CD8-positive, alpha-beta memory T cell (primary cell): Measurements from ENCODE around the gene WDR45B. TPM values are rescaled to one million over a fixed set of nuclear protein-coding genes. Genes with fewer than 3 reads are reported as not detected.

ENCODE experiments used
- CTCF ChIA-PET: fragments of 350-600 bp; sonication (Branson Sonifier 250); formaldehyde crosslinking; loops from one replicate; lab custom pipeline; 2021; ENCODE audit warnings: antibody characterized with exemption; lab: Charles Lee
- POLR2A ChIA-PET: fragments of 350-600 bp; sonication (Branson Sonifier 250); formaldehyde crosslinking; loops from one replicate; lab custom pipeline; 2021; ENCODE audit warnings: antibody characterized with exemption; lab: Charles Lee
- DNase-seq, 5 donors: peaks; one replicate each; pipeline versions ENCODE4 v3.0.0 to v3.0.0-alpha.2; 2020 to 2022; ENCODE audit warnings: mixed read lengths in 1 of 5
- H3K27ac ChIP-seq: one replicate; pipeline ENCODE4 v1.7.0; 2013; ENCODE audit warnings: low read depth, mild to moderate bottlenecking, low read length, moderate library complexity
- H3K27me3 ChIP-seq: 2 replicates; pipeline ENCODE4 v1.7.0; 2013; ENCODE audit warnings: low read length, mild to moderate bottlenecking; ENCODE audit not compliant: insufficient read depth, poor library complexity, severe bottlenecking
- H3K36me3 ChIP-seq: 2 replicates; pipeline ENCODE4 v1.7.0; 2013; ENCODE audit warnings: mild to moderate bottlenecking, low read length, moderate library complexity; ENCODE audit not compliant: insufficient read depth
- H3K4me1 ChIP-seq: 2 replicates; pipeline ENCODE4 v1.7.0; 2013; ENCODE audit warnings: mild to moderate bottlenecking, low read length, moderate library complexity; ENCODE audit not compliant: insufficient read depth
- H3K4me3 ChIP-seq: 2 replicates; pipeline ENCODE4 v1.7.0; 2013; ENCODE audit warnings: mild to moderate bottlenecking, low read length
- H3K9me3 ChIP-seq: 2 replicates; pipeline ENCODE4 v1.7.0; 2013; ENCODE audit warnings: mild to moderate bottlenecking, low read length
- H3K27ac Mint-ChIP-seq, 8 donors: one replicate each; pipeline ENCODE4 v1.8.0; 2020 to 2021; ENCODE audit warnings: mixed read lengths in 8 of 8, mild to moderate bottlenecking in 6 of 8, inconsistent platforms in 3 of 8, moderate library complexity in 3 of 8
- H3K27me3 Mint-ChIP-seq, 2 donors: one replicate each; pipeline ENCODE4 v1.8.0; 2020 to 2021; ENCODE audit warnings: mixed read lengths in 2 of 2, mild to moderate bottlenecking in 1 of 2, moderate library complexity in 1 of 2
- H3K36me3 Mint-ChIP-seq, 3 donors: one replicate each; pipeline ENCODE4 v1.8.0; 2020 to 2021; ENCODE audit warnings: mixed read lengths in 3 of 3, inconsistent platforms in 1 of 3, mild to moderate bottlenecking in 1 of 3
- H3K4me1 Mint-ChIP-seq, 3 donors: one replicate each; pipeline ENCODE4 v1.8.0; 2020 to 2021; ENCODE audit warnings: mixed read lengths in 3 of 3, inconsistent platforms in 1 of 3, mild to moderate bottlenecking in 1 of 3
- H3K4me3 Mint-ChIP-seq, 7 donors: one replicate each; pipeline ENCODE4 v1.8.0; 2020 to 2021; ENCODE audit warnings: mixed read lengths in 7 of 7, mild to moderate bottlenecking in 6 of 7, moderate library complexity in 4 of 7, inconsistent platforms in 2 of 7
- H3K9me3 Mint-ChIP-seq, 5 donors: one replicate each; pipeline ENCODE4 v1.8.0; 2020 to 2022; ENCODE audit warnings: mixed read lengths in 5 of 5, mild to moderate bottlenecking in 3 of 5, moderate library complexity in 2 of 5, inconsistent platforms in 1 of 5
- polyA plus RNA-seq: library from polyadenylated mRNA; unstranded; fragments of 300-500 nt; fragmentation: Illumina TruSeq; gene quantifications from one replicate; pipeline ENCODE4 v1.2.3, GENCODE V29; 2021
- total RNA-seq, 2 experiments: library from RNA; stranded (reverse); gene quantifications; one replicate each; pipeline ENCODE4 v1.2.3, GENCODE V29; 2021

The WDR45B gene
- total and polyA plus RNA-seq, 3 experiments from 2014 or later, result 41.9 to 50.1 (median 49.1) TPM

DNA sequence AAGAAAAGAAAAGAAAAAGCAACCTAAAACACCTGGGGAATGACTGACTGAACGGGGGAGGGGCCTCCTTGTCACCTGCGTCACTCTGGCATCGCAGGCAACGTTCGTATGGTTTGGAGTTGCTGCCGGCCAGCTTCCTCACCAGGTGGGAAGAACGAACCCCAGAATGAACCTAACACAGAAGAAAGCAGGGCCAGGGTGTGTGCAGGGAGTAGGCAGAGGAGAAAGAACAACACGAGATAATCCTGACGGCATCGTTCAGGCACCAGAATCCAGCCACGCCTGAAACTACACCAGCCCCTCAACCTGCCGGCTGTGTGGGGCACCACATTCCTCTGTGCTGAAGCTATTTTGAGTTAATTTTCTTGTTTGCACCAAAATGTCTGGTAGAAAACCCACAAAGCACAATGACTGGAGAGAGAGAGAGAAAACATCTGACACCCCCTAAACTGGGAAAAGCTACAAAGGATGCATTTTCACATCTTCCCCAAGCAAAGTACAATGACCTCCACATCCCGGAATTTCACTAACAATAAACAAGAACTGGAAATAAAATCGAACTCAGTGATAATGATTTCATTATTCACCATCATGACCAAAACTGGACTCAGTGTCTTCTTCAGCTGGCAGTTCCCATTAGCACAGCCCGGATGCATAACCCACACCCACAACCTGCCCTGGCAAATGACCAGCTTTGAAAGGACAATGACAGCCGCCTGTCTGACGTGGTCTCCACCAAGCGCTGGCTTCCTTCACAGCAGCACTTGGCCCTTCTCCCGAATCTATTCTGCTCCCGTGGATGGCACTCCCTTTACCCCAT, 26.6 kb upstream of the WDR45B start:
- Mint-ChIP-seq H3K27me3 (no peaks in the 10 kb centered on the region), H3K9me3 (no peaks in the 10 kb centered on the region), H3K36me3 (peaks cover 0 to 2% (median 0%) of the 10 kb centered on the region in 3 donors), H3K4me3 (no peak overlapping the region), H3K4me1 (peaks cover 0 to 3% (median 0%) of the 10 kb centered on the region in 3 donors), H3K27ac (no peak overlapping the region)
- POLR2A ChIA-PET, result no interaction called here
- DNase-seq, result no peak
- Histone ChIP-seq H3K27ac (no peak overlapping the region), H3K4me3 (no peak overlapping the region), H3K27me3 (no peaks in the 10 kb centered on the region), H3K4me1 (no peaks in the 10 kb centered on the region), H3K9me3 (no peaks in the 10 kb centered on the region), H3K36me3 (no peaks in the 10 kb centered on the region)
- CTCF ChIA-PET, result no interaction called here

GRCh38 chr17:82670661-82671450, 22.6 kb upstream of the WDR45B start:
- Mint-ChIP-seq H3K4me3 (peak overlapping the region in 1 of 7 donors; percentile 1), H3K36me3 (no peaks in the 10 kb centered on the region), H3K9me3 (no peaks in the 10 kb centered on the region), H3K27me3 (no peaks in the 10 kb centered on the region), H3K27ac (peak overlapping the region in 1 of 8 donors; percentile 1), H3K4me1 (peaks cover 0 to 6% (median 3%) of the 10 kb centered on the region in 3 donors)
- POLR2A ChIA-PET, result no interaction called here
- H3K9me3 ChIP-seq, result no peaks in the 10 kb centered on the region
- no peak for DNase-seq
- no peaks in the 10 kb centered on the region for H3K27me3 ChIP-seq
- H3K36me3 ChIP-seq, result no peaks in the 10 kb centered on the region
- CTCF ChIA-PET, result interaction anchor here (0.7 kb wide), 1 partner anchor 1316 kb away, joined by 3 read pairs; no protein-coding TSS in a partner anchor
- no peak overlapping the region for H3K27ac ChIP-seq
- H3K4me1 ChIP-seq, result no peaks in the 10 kb centered on the region
- H3K4me3 ChIP-seq, result no peak overlapping the region

DNA sequence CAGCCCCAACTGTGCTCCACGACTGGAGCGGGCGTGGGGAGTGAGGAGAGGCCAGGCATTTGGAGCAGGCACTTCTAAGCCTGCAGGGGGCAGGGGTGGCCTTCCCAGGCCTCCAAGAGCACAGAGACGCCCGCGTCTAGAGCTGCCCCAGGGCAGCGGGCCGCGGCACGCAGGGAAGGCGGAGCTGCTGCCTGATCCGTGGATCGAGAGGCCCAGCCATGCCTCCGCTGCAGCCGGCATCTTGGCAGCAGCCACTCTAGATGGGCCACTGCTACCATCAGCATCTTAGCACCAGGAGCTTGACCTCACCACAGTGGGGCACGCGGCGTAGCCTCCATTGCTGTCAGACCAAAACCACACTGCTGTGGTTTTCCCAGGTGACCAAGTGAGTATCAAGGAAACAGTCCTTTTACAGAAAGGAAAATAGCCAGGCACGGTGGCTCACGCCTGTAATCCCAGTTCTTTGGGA, 20.4 kb upstream of the WDR45B start:
- Mint-ChIP-seq H3K27me3 (no peaks in the 10 kb centered on the region), H3K36me3 (no peaks in the 10 kb centered on the region), H3K4me3 (peak overlapping the region in 2 of 7 donors; percentile 27 to 77), H3K4me1 (peaks cover 0 to 6% (median 3%) of the 10 kb centered on the region in 3 donors), H3K27ac (no peak overlapping the region), H3K9me3 (no peaks in the 10 kb centered on the region)
- H3K36me3 ChIP-seq, result no peaks in the 10 kb centered on the region
- no peaks in the 10 kb centered on the region for H3K4me1 ChIP-seq
- POLR2A ChIA-PET, result no interaction called here
- H3K4me3 ChIP-seq, result no peak overlapping the region
- CTCF ChIA-PET, result interaction anchor here (0.7 to 1.5 kb wide), 7 partner anchors 9 to 113 kb away, joined by 3 to 5 read pairs (median 4); no protein-coding TSS in a partner anchor
- no peaks in the 10 kb centered on the region for H3K9me3 ChIP-seq
- no peak overlapping the region for H3K27ac ChIP-seq
- no peaks in the 10 kb centered on the region for H3K27me3 ChIP-seq
- peak in 3 of 5 donors; percentile 9 to 59 (median 40) for DNase-seq

GRCh38 chr17:82668024-82668630, 19.9 kb upstream of the WDR45B start:
- Mint-ChIP-seq H3K36me3 (no peaks in the 10 kb centered on the region), H3K4me1 (peaks cover 0 to 6% (median 3%) of the 10 kb centered on the region in 3 donors), H3K27ac (no peak overlapping the region), H3K27me3 (no peaks in the 10 kb centered on the region), H3K4me3 (peak overlapping the region in 1 of 7 donors; percentile 27), H3K9me3 (no peaks in the 10 kb centered on the region)
- DNase-seq, result no peak
- CTCF ChIA-PET, result interaction anchor here (0.7 to 1.5 kb wide), 5 partner anchors 9 to 107 kb away, joined by 3 to 5 read pairs (median 4); no protein-coding TSS in a partner anchor
- H3K4me3 ChIP-seq, result no peak overlapping the region
- no peaks in the 10 kb centered on the region for H3K27me3 ChIP-seq
- no peaks in the 10 kb centered on the region for H3K4me1 ChIP-seq
- H3K27ac ChIP-seq, result no peak overlapping the region
- POLR2A ChIA-PET, result interaction anchor here (0.5 kb wide), 1 partner anchor 46 kb away, joined by 4 read pairs; no protein-coding TSS in a partner anchor
- no peaks in the 10 kb centered on the region for H3K9me3 ChIP-seq
- H3K36me3 ChIP-seq, result no peaks in the 10 kb centered on the region

DNA sequence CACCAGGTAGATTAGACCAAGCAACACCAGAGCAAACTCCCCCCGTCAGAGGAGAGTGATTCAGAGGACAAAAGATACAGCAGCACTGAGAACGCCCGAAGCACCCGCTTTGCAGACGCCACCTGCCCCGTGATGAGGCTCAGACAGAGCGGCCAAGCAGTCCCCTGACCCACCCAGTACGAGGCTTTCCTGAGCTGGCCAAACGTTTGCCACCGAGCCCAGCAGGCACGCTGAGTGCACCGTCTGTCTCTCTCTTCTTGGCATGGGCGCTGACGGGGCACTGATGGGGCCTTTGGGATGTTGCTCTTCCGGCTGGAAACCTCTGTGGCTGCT, 19.4 kb upstream of the WDR45B start:
- no peak overlapping the region for H3K4me3 Mint-ChIP-seq
- H3K27me3 ChIP-seq, result no peaks in the 10 kb centered on the region
- no peaks in the 10 kb centered on the region for H3K36me3 Mint-ChIP-seq
- H3K4me1 Mint-ChIP-seq, result peaks cover 0 to 6% (median 3%) of the 10 kb centered on the region in 3 donors
- H3K27ac ChIP-seq, result no peak overlapping the region
- no peak overlapping the region for H3K4me3 ChIP-seq
- no peaks in the 10 kb centered on the region for H3K27me3 Mint-ChIP-seq
- ChIA-PET POLR2A (interaction anchor here (0.5 kb wide), 1 partner anchor 45 kb away, joined by 4 read pairs; no protein-coding TSS in a partner anchor), CTCF (interaction anchor here (1.3 to 1.4 kb wide), 2 partner anchors 18 to 100 kb away, joined by 3 to 5 read pairs; no protein-coding TSS in a partner anchor)
- no peaks in the 10 kb centered on the region for H3K9me3 Mint-ChIP-seq
- DNase-seq, result peak in 1 of 5 donors; percentile 11
- no peaks in the 10 kb centered on the region for H3K4me1 ChIP-seq
- peak overlapping the region in 1 of 8 donors; percentile 87 for H3K27ac Mint-ChIP-seq
- no peaks in the 10 kb centered on the region for H3K9me3 ChIP-seq
- H3K36me3 ChIP-seq, result no peaks in the 10 kb centered on the region

DNA sequence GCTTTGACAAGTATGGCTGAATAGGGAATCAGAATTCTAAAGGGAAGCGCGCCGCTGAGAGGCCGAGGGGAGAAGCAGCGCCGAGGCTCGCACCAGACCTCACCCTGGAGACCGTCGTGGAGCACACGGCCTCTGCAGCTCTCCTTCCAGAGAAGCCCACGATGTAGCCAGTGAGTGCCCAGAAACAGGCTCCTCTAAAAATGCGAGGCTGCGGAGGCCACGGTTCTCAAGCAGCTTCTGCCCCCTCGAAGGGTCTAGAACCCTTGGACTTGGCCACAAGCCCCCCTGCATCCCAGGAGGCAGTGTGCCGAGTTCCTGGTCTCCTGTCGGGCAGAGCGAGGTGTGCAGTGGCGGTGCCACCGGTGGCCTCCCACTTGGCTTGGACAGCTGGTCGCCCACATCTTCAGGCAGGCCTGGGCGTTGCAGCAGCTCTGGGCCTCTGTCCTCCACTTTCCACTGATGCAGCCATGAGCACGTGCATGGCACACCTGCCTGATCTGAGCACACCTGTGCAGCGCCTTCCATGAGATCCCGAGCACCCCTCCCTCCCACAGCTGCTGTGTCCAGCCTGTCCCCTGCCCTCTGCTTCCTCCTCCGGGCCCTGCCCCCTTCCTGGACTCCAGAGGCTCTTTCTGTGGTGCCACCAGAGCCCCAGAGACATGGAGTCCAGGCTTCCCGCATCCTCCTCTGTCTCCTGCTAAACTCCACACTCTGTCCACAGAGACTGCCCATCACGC, 18.9 kb upstream of the WDR45B start:
- peak overlapping the region in 1 of 8 donors; percentile 87 for H3K27ac Mint-ChIP-seq
- DNase-seq, result peak in 1 of 5 donors; percentile 17
- no peaks in the 10 kb centered on the region for H3K9me3 Mint-ChIP-seq
- CTCF ChIA-PET, result no interaction called here
- no peak overlapping the region for H3K4me3 Mint-ChIP-seq
- H3K4me1 Mint-ChIP-seq, result peaks cover 0 to 6% (median 3%) of the 10 kb centered on the region in 3 donors
- H3K9me3 ChIP-seq, result no peaks in the 10 kb centered on the region
- H3K4me1 ChIP-seq, result no peaks in the 10 kb centered on the region
- H3K27me3 ChIP-seq, result no peaks in the 10 kb centered on the region
- H3K27ac ChIP-seq, result no peak overlapping the region
- no peak overlapping the region for H3K4me3 ChIP-seq
- POLR2A ChIA-PET, result no interaction called here
- H3K27me3 Mint-ChIP-seq, result no peaks in the 10 kb centered on the region
- no peaks in the 10 kb centered on the region for H3K36me3 Mint-ChIP-seq
- no peaks in the 10 kb centered on the region for H3K36me3 ChIP-seq

DNA sequence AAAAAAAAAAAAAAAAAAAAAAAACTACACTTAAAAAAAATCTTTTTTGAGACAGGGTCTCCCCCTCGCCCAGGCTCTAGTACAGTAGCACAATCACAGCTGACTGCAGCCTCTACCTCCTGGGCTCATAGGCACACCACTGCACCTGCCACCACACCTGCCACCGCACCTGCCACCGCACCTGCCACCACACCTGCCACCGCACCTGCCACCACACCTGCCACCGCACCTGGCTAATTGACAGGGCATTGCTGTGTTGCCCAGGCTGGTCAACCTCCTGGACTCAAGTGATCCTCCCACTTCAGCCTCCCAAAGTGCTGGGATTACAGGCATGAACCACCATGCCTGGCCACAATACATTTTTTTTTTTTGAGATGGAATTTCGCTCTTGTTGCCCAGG, 17.6 kb upstream of the WDR45B start:
- ChIA-PET CTCF (no interaction called here), POLR2A (no interaction called here)
- peak in 1 of 5 donors; percentile 26 for DNase-seq
- H3K9me3 ChIP-seq, result no peaks in the 10 kb centered on the region
- no peaks in the 10 kb centered on the region for H3K4me1 ChIP-seq
- H3K27ac ChIP-seq, result no peak overlapping the region
- Mint-ChIP-seq H3K27me3 (no peaks in the 10 kb centered on the region), H3K9me3 (no peaks in the 10 kb centered on the region), H3K36me3 (no peaks in the 10 kb centered on the region), H3K4me1 (peaks cover 0 to 6% (median 0%) of the 10 kb centered on the region in 3 donors), H3K27ac (no peak overlapping the region), H3K4me3 (no peak overlapping the region)
- no peak overlapping the region for H3K4me3 ChIP-seq
- H3K27me3 ChIP-seq, result no peaks in the 10 kb centered on the region
- no peaks in the 10 kb centered on the region for H3K36me3 ChIP-seq
